ENCODE results near the gene MYBL2. TPM values are rescaled to one million over a fixed set of nuclear protein-coding genes. Genes with fewer than 3 reads are reported as not detected.
A peak's percentile ranks its signal among the peaks of the same experiment; 100 is the strongest.

Gene MYBL2
- total RNA-seq, 1 experiment from 2014 or later = 125 TPM

- no peaks in the 10 kb centered on the region for H3K9me3 Mint-ChIP-seq (ENCODE audit: low read depth, unreplicated experiment)
- no peaks in the 10 kb centered on the region for H3K27me3 Mint-ChIP-seq (ENCODE audit: unreplicated experiment)
- CTCF ChIA-PET = no interaction called here
- no TSS peak for BruUV-seq (replicated peaks)
- TF ChIP-seq CTCF (IDR thresholded peaks at IDR 0.05; ENCODE audit: unreplicated experiment) = no peak
- peaks cover 18% of the 10 kb centered on the region for H3K36me3 Mint-ChIP-seq (ENCODE audit: insufficient read depth, unreplicated experiment)
- H3K4me3 Mint-ChIP-seq (ENCODE audit: low read depth, unreplicated experiment) = no peak overlapping the region
- no peaks in the 10 kb centered on the region for H3K4me1 Mint-ChIP-seq (ENCODE audit: low read depth, unreplicated experiment)
- intact Hi-C loops (cut with micrococcal nuclease; ENCODE audit: unreplicated experiment) = no loop called here
- H3K27ac Mint-ChIP-seq (ENCODE audit: unreplicated experiment) = no peak overlapping the region
- DNase-seq = no peak
These were observed 48.6 kb downstream of the MYBL2 start for GRCh38 chr20:43715511-43715910.

GRCh38 chr20:43716123-43716522 lies 49.2 kb downstream of the MYBL2 start:
- peaks cover 18% of the 10 kb centered on the region for H3K36me3 Mint-ChIP-seq (ENCODE audit: insufficient read depth, unreplicated experiment)
- no peak overlapping the region for H3K27ac Mint-ChIP-seq (ENCODE audit: unreplicated experiment)
- no peaks in the 10 kb centered on the region for H3K9me3 Mint-ChIP-seq (ENCODE audit: low read depth, unreplicated experiment)
- no peaks in the 10 kb centered on the region for H3K27me3 Mint-ChIP-seq (ENCODE audit: unreplicated experiment)
- no peak overlapping the region for H3K4me3 Mint-ChIP-seq (ENCODE audit: low read depth, unreplicated experiment)
- BruUV-seq (replicated peaks) = TSS peak; percentile 54
- DNase-seq = no peak
- no peak for TF ChIP-seq CTCF (IDR thresholded peaks at IDR 0.05; ENCODE audit: unreplicated experiment)
- no peaks in the 10 kb centered on the region for H3K4me1 Mint-ChIP-seq (ENCODE audit: low read depth, unreplicated experiment)
- intact Hi-C loops (cut with micrococcal nuclease; ENCODE audit: unreplicated experiment) = no loop called here
- CTCF ChIA-PET = no interaction called here

- CTCF ChIA-PET = no interaction called here
- BruUV-seq (replicated peaks) = no TSS peak
- H3K36me3 Mint-ChIP-seq (ENCODE audit: insufficient read depth, unreplicated experiment) = peaks cover 13% of the 10 kb centered on the region
These were observed 50.1 kb downstream of the MYBL2 start for GRCh38 chr20:43716757-43717615.

GRCh38 chr20:43717616-43717995 lies 50.7 kb downstream of the MYBL2 start:
- no TSS peak for BruUV-seq (replicated peaks)
- Mint-ChIP-seq H3K4me3 (ENCODE audit: low read depth, unreplicated experiment) (no peak overlapping the region), H3K27me3 (ENCODE audit: unreplicated experiment) (no peaks in the 10 kb centered on the region), H3K27ac (ENCODE audit: unreplicated experiment) (no peak overlapping the region), H3K4me1 (ENCODE audit: low read depth, unreplicated experiment) (no peaks in the 10 kb centered on the region), H3K9me3 (ENCODE audit: low read depth, unreplicated experiment) (no peaks in the 10 kb centered on the region), H3K36me3 (ENCODE audit: insufficient read depth, unreplicated experiment) (peaks cover 7% of the 10 kb centered on the region)
- intact Hi-C loops (cut with micrococcal nuclease; ENCODE audit: unreplicated experiment) = no loop called here
- TF ChIP-seq CTCF (IDR thresholded peaks at IDR 0.05; ENCODE audit: unreplicated experiment) = no peak
- CTCF ChIA-PET = interaction anchor here (0.6 kb wide), 1 partner anchor 127 kb away, joined by 5 read pairs; the partner anchor contains the start of gene IFT52
- no peak for DNase-seq

More at GRCh38 chr20:43716757-43717615, 50.1 kb downstream of the MYBL2 start:
- Mint-ChIP-seq H3K27me3 (ENCODE audit: unreplicated experiment) (no peaks in the 10 kb centered on the region), H3K4me1 (ENCODE audit: low read depth, unreplicated experiment) (no peaks in the 10 kb centered on the region), H3K9me3 (ENCODE audit: low read depth, unreplicated experiment) (no peaks in the 10 kb centered on the region), H3K4me3 (ENCODE audit: low read depth, unreplicated experiment) (no peak overlapping the region), H3K27ac (ENCODE audit: unreplicated experiment) (no peak overlapping the region)
- intact Hi-C loops (cut with micrococcal nuclease; ENCODE audit: unreplicated experiment) = no loop called here
- DNase-seq = no peak
- no peak for TF ChIP-seq CTCF (IDR thresholded peaks at IDR 0.05; ENCODE audit: unreplicated experiment)

All from Calu3 (cell line).